SK-N-SH (cell line): ENCODE measurements around the gene BIRC3. TPM values are rescaled to one million over a fixed set of nuclear protein-coding genes. Genes with fewer than 3 reads are reported as not detected.

Source experiments
- CTCF ChIA-PET: fragments of 300-600, 350-600 bp; formaldehyde crosslinking; extraction: SDS; loops from one replicate; lab custom pipeline; 2021; lab: Yijun Ruan, JAX
- POLR2A ChIA-PET: fragments of 350-600 bp; sonication (Branson Sonifier 250); formaldehyde crosslinking; extraction: SDS; loops from one replicate; lab custom pipeline; 2020; ENCODE audit warnings: antibody characterized with exemption, inconsistent platforms; lab: Yijun Ruan, JAX
- DNase-seq: peaks from one replicate; pipeline ENCODE4 v3.0.0; 2012
- H2AFZ ChIP-seq: fragments of 200-600 bp; sonication (generic); 2 replicates; pipeline ENCODE4 v1.8.1; 2016; ENCODE audit warnings: antibody characterized with exemption, mild to moderate bottlenecking, low read depth
- H3F3A ChIP-seq: fragments of 200-600 bp; sonication (generic); replicated peaks from 2 replicates; pipeline ENCODE3; 2016; ENCODE audit warnings: antibody characterized with exemption, mild to moderate bottlenecking; ENCODE audit not compliant: insufficient read depth
- H3K27ac ChIP-seq, 2 experiments: fragments of 200-500 bp in 1 of 2; fragments of 200-600 bp in 1 of 2; sonication (Bioruptor generic) in 1 of 2; sonication (generic), shearing (Covaris generic) in 1 of 2; 2 replicates each; pipeline versions ENCODE4 v1.5.1 to v1.6.1; 2014 to 2016; ENCODE audit warnings: low read depth in 2 of 2, inconsistent platforms in 1 of 2, low read length in 1 of 2, mild to moderate bottlenecking in 1 of 2, mixed read lengths in 1 of 2
- H3K27me3 ChIP-seq: fragments of 200-600 bp; sonication (generic), shearing (Covaris generic); 2 replicates; pipeline ENCODE4 v1.6.1; 2016; ENCODE audit warnings: mixed run types; ENCODE audit not compliant: insufficient read depth
- H3K36me3 ChIP-seq, 2 experiments: fragments of 200-500 bp in 1 of 2; fragments of 200-600 bp in 1 of 2; sonication (Bioruptor generic) in 1 of 2; sonication (generic) in 1 of 2; replicated peaks in 1 of 2; 2 replicates each; pipeline versions ENCODE3 to v1.5.1; 2014 to 2016; ENCODE audit warnings: low read length in 1 of 2, mild to moderate bottlenecking in 1 of 2; ENCODE audit not compliant: insufficient read depth in 2 of 2, control insufficient read depth in 1 of 2
- H3K4me1 ChIP-seq, 2 experiments: fragments of 200-500 bp in 1 of 2; fragments of 200-600 bp in 1 of 2; sonication (Bioruptor generic) in 1 of 2; sonication (generic), shearing (Covaris generic) in 1 of 2; 2 replicates each; pipeline versions ENCODE4 v1.5.1 to v1.6.1; 2014 to 2016; ENCODE audit warnings: low read depth in 1 of 2, low read length in 1 of 2, mixed run types in 1 of 2; ENCODE audit not compliant: insufficient read depth in 2 of 2, control insufficient read depth in 1 of 2
- H3K4me2 ChIP-seq: fragments of 200-600 bp; sonication (generic), shearing (Covaris generic); 2 replicates; pipeline ENCODE4 v1.6.1; 2017; ENCODE audit warnings: mixed run types
- H3K4me3 ChIP-seq, 2 experiments: fragments of 200-500 bp in 1 of 2; fragments of 200-600 bp in 1 of 2; sonication (Bioruptor generic) in 1 of 2; sonication (generic), shearing (Covaris generic) in 1 of 2; 2 replicates each; pipeline versions ENCODE4 v1.5.1 to v1.8.1; 2014 to 2016; ENCODE audit warnings: low read depth in 2 of 2, inconsistent platforms in 1 of 2, low read length in 1 of 2, mild to moderate bottlenecking in 1 of 2, mixed read lengths in 1 of 2, moderate library complexity in 1 of 2
- H3K79me2 ChIP-seq: fragments of 200-600 bp; sonication (generic); 2 replicates; pipeline ENCODE4 v1.8.1; 2017; ENCODE audit warnings: mild to moderate bottlenecking; ENCODE audit not compliant: insufficient read depth
- H3K9ac ChIP-seq: fragments of 200-600 bp; sonication (generic); 2 replicates; pipeline ENCODE4 v1.6.1; 2017; ENCODE audit warnings: mixed run types
- H3K9me2 ChIP-seq: fragments of 200-600 bp; sonication (generic); 2 replicates; pipeline ENCODE4 v1.6.1; 2017; ENCODE audit warnings: mixed run types
- H3K9me3 ChIP-seq: fragments of 200-600 bp; sonication (generic); 2 replicates; pipeline ENCODE4 v1.6.1; 2017; ENCODE audit warnings: mixed run types, mild to moderate bottlenecking, moderate library complexity
- H4K20me1 ChIP-seq: fragments of 200-600 bp; sonication (generic); 2 replicates; pipeline ENCODE4 v1.6.1; 2017; ENCODE audit warnings: mild to moderate bottlenecking, mixed run types; ENCODE audit not compliant: insufficient read depth
- ELF1 ChIP-seq: IDR thresholded peaks from 2 replicates; pipeline ENCODE4 v1.4.0; 2012
- FOSL2 ChIP-seq: IDR thresholded peaks from 2 replicates; pipeline ENCODE4 v1.4.0; 2012; ENCODE audit warnings: low read depth, mild to moderate bottlenecking, moderate library complexity, borderline replicate concordance
- GABPA ChIP-seq: IDR thresholded peaks from 2 replicates; pipeline ENCODE4 v1.4.0; 2012; ENCODE audit warnings: low read depth, mild to moderate bottlenecking
- GATA2 ChIP-seq: sonication (generic); formaldehyde crosslinking; IDR thresholded peaks from 2 replicates; pipeline ENCODE4 v1.5.0; 2020; ENCODE audit warnings: mild to moderate bottlenecking, missing genetic modification reagents
- IRF3 ChIP-seq: fragments of 150-350 bp; IDR thresholded peaks from 2 replicates; pipeline ENCODE4 v1.6.1; 2016; ENCODE audit warnings: mild to moderate bottlenecking, low read depth, low read length
- NFIC ChIP-seq: IDR thresholded peaks from 2 replicates; pipeline ENCODE4 v1.4.0; 2012; ENCODE audit warnings: borderline replicate concordance
- NRF1 ChIP-seq: IDR thresholded peaks from 2 replicates; pipeline ENCODE4 v1.6.1; 2012; ENCODE audit warnings: low read depth, mild to moderate bottlenecking, low read length
- POLR2AphosphoS5 ChIP-seq: IDR thresholded peaks from 2 replicates; pipeline ENCODE4 v1.6.1; 2012; ENCODE audit warnings: low read depth, low read length
- RAD21 ChIP-seq: IDR thresholded peaks from 2 replicates; pipeline ENCODE4 v1.6.1; 2012; ENCODE audit warnings: mild to moderate bottlenecking, low read length
- RFX5 ChIP-seq: IDR thresholded peaks from 2 replicates; pipeline ENCODE4 v1.6.1; 2012; ENCODE audit warnings: mild to moderate bottlenecking, improper control_type of control experiment, low read length
- RXRA ChIP-seq: IDR thresholded peaks from 2 replicates; pipeline ENCODE4 v1.4.0; 2012; ENCODE audit warnings: low read depth, mild to moderate bottlenecking, borderline replicate concordance
- SMC3 ChIP-seq: IDR thresholded peaks from 2 replicates; pipeline ENCODE4 v1.6.1; 2012; ENCODE audit warnings: low read depth, low read length, improper control_type of control experiment
- WGBS: methylation state at CpG from one replicate; pipeline ENCODE4 v1.1.6; 2017; ENCODE audit warnings: low lambda C conversion rate; 5-methylcytosine and 5-hydroxymethylcytosine counted together
- polyA plus RNA-seq, 3 experiments: library from polyadenylated mRNA; depleted of rRNA; stranded (reverse); fragments of >200 nt; gene quantifications; 2 replicates each; pipeline ENCODE4 v1.2.3, GENCODE V29; 2012
- TF ChIP-seq, protein P1 (sequence below): IDR thresholded peaks from 2 replicates; pipeline ENCODE4 v1.6.1; 2012; ENCODE audit warnings: mild to moderate bottlenecking, low read depth, low read length, moderate library complexity

Gene BIRC3
- polyA plus RNA-seq, 1 of the 3 experiments (the other 2 are of a cell fraction), result 0.46 TPM

DNA sequence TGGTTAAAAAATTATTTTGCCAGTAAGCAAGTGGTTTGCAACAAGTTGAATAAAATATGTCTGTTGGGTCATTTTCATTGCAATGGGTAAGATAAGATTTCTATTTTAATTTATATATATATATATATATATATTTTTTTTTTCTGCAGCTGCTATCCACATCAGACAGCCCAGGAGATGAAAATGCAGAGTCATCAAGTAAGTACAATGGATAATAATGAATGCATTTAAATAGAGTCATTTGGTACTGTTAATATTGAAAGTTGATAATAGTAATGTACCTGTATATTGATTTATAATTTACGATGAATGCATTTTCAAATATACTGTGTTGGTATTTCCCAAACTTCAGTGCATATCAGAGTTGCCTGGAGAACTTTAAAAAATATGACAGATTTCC is 11.5 kb downstream of the BIRC3 start:
- TF ChIP-seq FOSL2 (no peak), NRF1 (no peak), GATA2 (CRISPR knock-in tag) (no peak), RAD21 (no peak), ELF1 (no peak), GABPA (no peak), RXRA (no peak), NFIC (no peak)
- TF ChIP-seq, all 33 proteins: peak for 0
- Histone ChIP-seq H3K79me2 (no peaks in the 10 kb centered on the region), H3F3A (peaks cover 11% of the 10 kb centered on the region), H4K20me1 (no peaks in the 10 kb centered on the region), H3K9me2 (no peaks in the 10 kb centered on the region), H3K9ac (no peak overlapping the region), H3K36me3 (no peaks in the 10 kb centered on the region), H3K4me3 (no peak overlapping the region), H3K4me1 (peaks cover 0 to 9% of the 10 kb centered on the region in 2 experiments; a peak in 2 of 4 replicates), H3K27me3 (no peaks in the 10 kb centered on the region), H3K9me3 (no peaks in the 10 kb centered on the region), H3K4me2 (no peak overlapping the region), H3K27ac (no peak overlapping the region), H2AFZ (no peak overlapping the region)
- CTCF ChIA-PET, result no interaction called here
- POLR2A ChIA-PET, result no interaction called here
- no peak for DNase-seq
- 100% methylated on average over 1 of the region's 1 CpG for WGBS

DNA sequence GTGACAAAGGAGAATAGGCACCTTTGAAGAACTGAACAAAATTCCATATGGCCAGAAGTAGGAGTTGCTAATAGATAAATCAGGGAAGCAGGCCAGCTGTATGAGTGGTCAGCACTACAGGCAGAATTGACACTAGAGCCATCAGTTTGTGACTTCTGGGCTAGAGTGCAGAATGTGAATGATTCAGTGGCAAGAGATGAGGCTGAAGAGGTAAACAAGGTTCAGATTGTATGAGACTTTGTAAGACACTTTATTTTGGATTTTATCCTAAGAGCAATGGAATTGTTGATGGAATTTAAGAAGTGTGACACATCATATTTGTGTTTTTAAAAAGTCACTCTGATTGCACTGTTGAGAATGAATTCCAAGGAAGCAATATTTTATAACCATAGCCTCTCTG is 12.9 kb downstream of the BIRC3 start:
- no peak for TF ChIP-seq IRF3
- TF ChIP-seq RFX5, result no peak
- no peak for TF ChIP-seq SMC3
- no peak for TF ChIP-seq POLR2AphosphoS5
- no peak for TF ChIP-seq RXRA
- TF ChIP-seq FOSL2, result no peak
- TF ChIP-seq GATA2 (CRISPR knock-in tag), result no peak
- TF ChIP-seq, protein P1, sequence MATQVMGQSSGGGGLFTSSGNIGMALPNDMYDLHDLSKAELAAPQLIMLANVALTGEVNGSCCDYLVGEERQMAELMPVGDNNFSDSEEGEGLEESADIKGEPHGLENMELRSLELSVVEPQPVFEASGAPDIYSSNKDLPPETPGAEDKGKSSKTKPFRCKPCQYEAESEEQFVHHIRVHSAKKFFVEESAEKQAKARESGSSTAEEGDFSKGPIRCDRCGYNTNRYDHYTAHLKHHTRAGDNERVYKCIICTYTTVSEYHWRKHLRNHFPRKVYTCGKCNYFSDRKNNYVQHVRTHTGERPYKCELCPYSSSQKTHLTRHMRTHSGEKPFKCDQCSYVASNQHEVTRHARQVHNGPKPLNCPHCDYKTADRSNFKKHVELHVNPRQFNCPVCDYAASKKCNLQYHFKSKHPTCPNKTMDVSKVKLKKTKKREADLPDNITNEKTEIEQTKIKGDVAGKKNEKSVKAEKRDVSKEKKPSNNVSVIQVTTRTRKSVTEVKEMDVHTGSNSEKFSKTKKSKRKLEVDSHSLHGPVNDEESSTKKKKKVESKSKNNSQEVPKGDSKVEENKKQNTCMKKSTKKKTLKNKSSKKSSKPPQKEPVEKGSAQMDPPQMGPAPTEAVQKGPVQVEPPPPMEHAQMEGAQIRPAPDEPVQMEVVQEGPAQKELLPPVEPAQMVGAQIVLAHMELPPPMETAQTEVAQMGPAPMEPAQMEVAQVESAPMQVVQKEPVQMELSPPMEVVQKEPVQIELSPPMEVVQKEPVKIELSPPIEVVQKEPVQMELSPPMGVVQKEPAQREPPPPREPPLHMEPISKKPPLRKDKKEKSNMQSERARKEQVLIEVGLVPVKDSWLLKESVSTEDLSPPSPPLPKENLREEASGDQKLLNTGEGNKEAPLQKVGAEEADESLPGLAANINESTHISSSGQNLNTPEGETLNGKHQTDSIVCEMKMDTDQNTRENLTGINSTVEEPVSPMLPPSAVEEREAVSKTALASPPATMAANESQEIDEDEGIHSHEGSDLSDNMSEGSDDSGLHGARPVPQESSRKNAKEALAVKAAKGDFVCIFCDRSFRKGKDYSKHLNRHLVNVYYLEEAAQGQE, result no peak
- Histone ChIP-seq H3K27me3 (no peaks in the 10 kb centered on the region), H3K9me2 (no peaks in the 10 kb centered on the region), H3K27ac (no peak overlapping the region), H3K9ac (no peak overlapping the region), H3K9me3 (no peaks in the 10 kb centered on the region), H3K4me3 (no peak overlapping the region), H3K36me3 (no peaks in the 10 kb centered on the region), H3K4me2 (no peak overlapping the region), H3K4me1 (0 out of 4 replicates have a peak, but pooled peaks cover 0 to 5% of the 10 kb centered on the region in 2 experiments), H2AFZ (no peak overlapping the region), H3K79me2 (no peaks in the 10 kb centered on the region), H4K20me1 (no peaks in the 10 kb centered on the region), H3F3A (no peaks in the 10 kb centered on the region)
- CTCF ChIA-PET, result no interaction called here
- POLR2A ChIA-PET, result no interaction called here
- no peak for DNase-seq
